Stimulated activated CD8-positive, alpha-beta memory T cell treated with anti-CD3 and anti-CD28 coated beads, Interleukin-4, amount 100 ng/mL, for 48 hours (primary cell): ENCODE data around the gene OPCML.
"Not testable (repeated sequence)": the region's sequence is repeated elsewhere in the genome, so short reads cannot be mapped to it uniquely, and the experiment has no call there.

Source experiments
- DNase-seq: peaks from one replicate; pipeline ENCODE4 v3.0.0-alpha.2; 2020

OPCML gene

GRCh38 chr11:132445859-132446291, 1086.4 kb downstream of the OPCML start:
- DNase-seq = no peak

GRCh38 chr11:132444911-132445310, 1087.4 kb downstream of the OPCML start:
- no peak for DNase-seq

- DNase-seq = no peak
Observed at GRCh38 chr11:132439711-132440255, 1092.5 kb downstream of the OPCML start.

GRCh38 chr11:132438418-132438817, 1093.9 kb downstream of the OPCML start:
- DNase-seq = no peak

- no peak for DNase-seq
Observed at GRCh38 chr11:132430429-132431062, 1101.8 kb downstream of the OPCML start.

GRCh38 chr11:132429685-132430084, 1102.6 kb downstream of the OPCML start:
- DNase-seq = no peak

GRCh38 chr11:132427611-132428010, 1104.7 kb downstream of the OPCML start:
- no peak for DNase-seq

GRCh38 chr11:132424433-132424832, 1107.9 kb downstream of the OPCML start:
- DNase-seq = no peak

- DNase-seq = no peak
Observed at GRCh38 chr11:132423266-132423665, 1109.0 kb downstream of the OPCML start.

GRCh38 chr11:132422722-132423121, 1109.6 kb downstream of the OPCML start:
- DNase-seq = no peak

- no peak for DNase-seq
Observed at GRCh38 chr11:132421555-132421954, 1110.7 kb downstream of the OPCML start.

GRCh38 chr11:132414451-132414850, 1117.8 kb downstream of the OPCML start:
- no peak for DNase-seq

GRCh38 chr11:132410383-132410782, 1121.9 kb downstream of the OPCML start:
- DNase-seq = no peak

- DNase-seq = no peak
Observed at GRCh38 chr11:132409573-132410355, 1122.5 kb downstream of the OPCML start.

- no peak for DNase-seq
Observed at GRCh38 chr11:132408877-132409276, 1123.4 kb downstream of the OPCML start.

- DNase-seq = no peak
Observed at GRCh38 chr11:132405728-132406127, 1126.6 kb downstream of the OPCML start.

- DNase-seq = no peak
Observed at GRCh38 chr11:132402071-132402684, 1130.1 kb downstream of the OPCML start.

- no peak for DNase-seq
Observed at GRCh38 chr11:132396318-132396717, 1136.0 kb downstream of the OPCML start.

GRCh38 chr11:132395434-132395833, 1136.9 kb downstream of the OPCML start:
- no peak for DNase-seq

- no peak for DNase-seq
Observed at GRCh38 chr11:132379540-132379939, 1152.8 kb downstream of the OPCML start.

- no peak for DNase-seq
Observed at GRCh38 chr11:132373405-132374143, 1158.7 kb downstream of the OPCML start.

- DNase-seq = not testable (repeated sequence)
Observed at GRCh38 chr11:132370114-132370513, 1162.2 kb downstream of the OPCML start.

GRCh38 chr11:132367293-132367692, 1165.0 kb downstream of the OPCML start:
- no peak for DNase-seq
